ENCODE data around the gene H3-3A.

H3-3A gene

DNA sequence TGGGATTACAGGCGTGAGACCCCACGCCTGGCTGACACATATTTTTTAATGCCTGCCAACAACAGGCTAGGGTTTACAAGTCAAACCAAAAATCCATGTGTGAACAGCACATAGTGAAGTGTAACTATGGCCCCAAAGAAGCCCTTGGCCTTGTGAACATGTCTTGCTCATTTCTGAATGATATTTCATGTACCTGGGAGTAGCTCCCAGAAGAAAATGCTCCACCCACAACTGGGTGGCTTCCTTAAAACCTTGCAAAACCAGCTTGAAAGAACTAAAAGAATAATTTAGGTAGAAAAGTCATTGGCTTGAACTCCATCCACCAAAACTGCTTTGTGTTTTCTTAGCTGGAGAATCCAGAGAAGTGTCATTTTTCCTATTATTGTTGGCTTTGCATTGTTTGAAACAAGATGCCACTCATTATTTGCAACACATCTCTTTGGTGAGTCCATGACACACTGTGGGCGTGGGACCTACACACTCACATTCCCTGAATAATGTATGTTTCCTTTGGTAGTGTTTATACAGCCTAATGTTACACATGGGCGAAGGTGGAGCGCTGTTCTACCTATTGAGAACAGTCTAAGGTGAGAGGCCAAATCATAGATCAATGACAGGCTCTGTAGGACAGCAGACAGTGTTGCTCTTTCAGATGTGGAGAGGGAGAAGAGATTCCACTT is 34.8 kb upstream of the H3-3A start:
- no peak overlapping the region for H3K4me3 ChIP-seq (ENCODE audit: low read length)
- TF ChIP-seq, protein P1, sequence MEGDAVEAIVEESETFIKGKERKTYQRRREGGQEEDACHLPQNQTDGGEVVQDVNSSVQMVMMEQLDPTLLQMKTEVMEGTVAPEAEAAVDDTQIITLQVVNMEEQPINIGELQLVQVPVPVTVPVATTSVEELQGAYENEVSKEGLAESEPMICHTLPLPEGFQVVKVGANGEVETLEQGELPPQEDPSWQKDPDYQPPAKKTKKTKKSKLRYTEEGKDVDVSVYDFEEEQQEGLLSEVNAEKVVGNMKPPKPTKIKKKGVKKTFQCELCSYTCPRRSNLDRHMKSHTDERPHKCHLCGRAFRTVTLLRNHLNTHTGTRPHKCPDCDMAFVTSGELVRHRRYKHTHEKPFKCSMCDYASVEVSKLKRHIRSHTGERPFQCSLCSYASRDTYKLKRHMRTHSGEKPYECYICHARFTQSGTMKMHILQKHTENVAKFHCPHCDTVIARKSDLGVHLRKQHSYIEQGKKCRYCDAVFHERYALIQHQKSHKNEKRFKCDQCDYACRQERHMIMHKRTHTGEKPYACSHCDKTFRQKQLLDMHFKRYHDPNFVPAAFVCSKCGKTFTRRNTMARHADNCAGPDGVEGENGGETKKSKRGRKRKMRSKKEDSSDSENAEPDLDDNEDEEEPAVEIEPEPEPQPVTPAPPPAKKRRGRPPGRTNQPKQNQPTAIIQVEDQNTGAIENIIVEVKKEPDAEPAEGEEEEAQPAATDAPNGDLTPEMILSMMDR (IDR thresholded peaks at IDR 0.05; ENCODE audit: insufficient read depth, low read depth, low read length, missing control alignments), result no peak
- peak; percentile 67 for DNase-seq (ENCODE audit: low read depth)

DNA sequence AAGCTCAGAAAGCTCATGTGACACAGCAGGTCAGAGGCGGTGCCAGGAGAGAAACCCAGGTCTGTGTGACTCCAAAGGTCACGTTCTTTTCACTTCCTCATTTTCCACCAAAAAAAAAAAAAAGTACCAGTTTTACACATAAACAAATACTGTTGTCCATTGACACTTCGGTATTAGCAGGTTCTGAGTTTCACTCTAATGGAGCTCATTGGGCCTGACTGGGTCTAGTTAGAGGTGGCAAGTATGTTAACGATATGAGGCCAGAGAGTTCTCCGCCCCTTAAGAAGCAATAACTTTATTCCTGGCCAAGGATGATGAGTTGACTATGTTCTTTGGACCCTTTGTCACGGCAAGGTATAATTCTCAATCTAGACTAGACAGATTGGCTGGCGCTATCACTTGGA is 33.4 kb upstream of the H3-3A start:
- TF ChIP-seq, protein P1 (IDR thresholded peaks at IDR 0.05; ENCODE audit: insufficient read depth, low read depth, low read length, missing control alignments), result no peak
- no peak overlapping the region for H3K4me3 ChIP-seq (ENCODE audit: low read length)
- DNase-seq (ENCODE audit: low read depth), result no peak

DNA sequence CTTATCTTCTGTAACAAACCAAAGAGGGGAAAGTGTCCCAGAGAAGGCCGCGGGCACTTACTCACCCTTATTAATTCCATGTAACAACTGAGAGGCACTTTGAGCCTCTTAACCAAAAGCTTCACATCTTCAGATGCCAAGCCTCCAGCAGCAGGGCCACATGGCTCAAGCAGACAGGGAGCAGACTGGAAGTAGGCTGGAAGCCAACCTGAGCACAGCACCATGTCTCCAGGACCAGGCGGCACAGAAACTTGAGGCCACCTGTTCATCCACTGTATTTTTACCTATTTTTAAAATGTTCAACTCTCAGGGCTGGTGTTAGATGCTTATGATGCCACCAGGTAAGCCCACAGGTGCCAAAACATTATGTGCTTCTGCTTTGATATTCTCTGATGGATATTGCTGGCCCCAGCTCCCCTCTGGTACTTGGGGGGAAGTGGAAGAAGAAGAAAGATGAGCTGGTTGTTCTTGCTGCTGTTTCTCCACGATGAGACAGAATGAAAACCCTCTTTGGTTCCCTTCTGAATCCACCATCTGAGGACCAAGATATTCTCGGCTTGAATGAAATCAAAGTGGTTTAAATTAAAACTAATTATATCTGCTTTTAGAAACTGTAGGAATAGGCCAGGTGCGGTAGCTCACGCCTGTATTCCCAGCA is 32.8 kb upstream of the H3-3A start:
- TF ChIP-seq, protein P1 (IDR thresholded peaks at IDR 0.05; ENCODE audit: insufficient read depth, low read depth, low read length, missing control alignments), result no peak
- H3K4me3 ChIP-seq (ENCODE audit: low read length), result no peak overlapping the region

DNA sequence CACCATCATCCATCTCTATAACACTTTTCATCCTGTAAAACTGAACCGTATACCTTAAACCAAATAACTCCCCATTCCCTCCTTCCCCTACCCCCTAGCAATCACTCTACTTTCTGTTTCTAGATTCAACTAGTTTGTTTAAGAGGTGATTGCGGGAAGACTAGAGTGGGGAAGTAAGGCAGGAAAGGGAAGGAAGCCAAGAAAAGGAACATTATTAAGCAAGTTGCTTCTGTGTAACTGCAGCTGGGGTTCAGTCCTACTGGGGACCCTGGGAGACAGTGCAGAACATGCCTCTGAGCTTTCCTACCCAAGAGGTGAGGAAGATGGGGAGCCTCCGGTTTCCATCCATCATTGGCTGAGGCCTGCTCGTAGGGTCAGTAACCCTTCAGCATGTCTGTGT is 28.9 kb upstream of the H3-3A start:
- TF ChIP-seq, protein P1 (IDR thresholded peaks at IDR 0.05; ENCODE audit: insufficient read depth, low read depth, low read length, missing control alignments), result no peak
- no peak for DNase-seq (ENCODE audit: low read depth)
- H3K4me3 ChIP-seq (ENCODE audit: low read length), result no peak overlapping the region

More for the DNA sequence above, 32.8 kb upstream of the H3-3A start:
- DNase-seq (ENCODE audit: low read depth), result no peak

DNA sequence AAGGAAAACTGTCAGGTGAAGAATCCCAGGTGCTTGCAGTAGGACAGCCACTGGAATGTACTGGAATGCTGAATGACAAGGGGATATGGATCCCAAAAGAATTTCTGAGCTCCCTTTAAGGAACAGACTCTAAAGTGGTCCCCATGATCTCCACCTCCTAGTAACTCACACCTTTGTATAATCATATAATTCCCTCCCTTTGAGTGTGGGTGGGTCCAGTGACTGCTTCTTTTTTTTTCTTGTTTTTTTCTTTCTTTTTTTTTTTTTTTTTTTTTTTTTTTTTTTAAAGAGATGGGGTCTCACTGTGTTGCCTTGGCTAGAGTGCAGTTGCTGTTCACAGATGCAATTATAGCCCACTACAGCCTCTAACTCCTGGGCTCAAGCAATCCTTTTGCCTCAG is 28.5 kb upstream of the H3-3A start:
- DNase-seq (ENCODE audit: low read depth), result no peak
- no peak overlapping the region for H3K4me3 ChIP-seq (ENCODE audit: low read length)
- TF ChIP-seq, protein P1 (IDR thresholded peaks at IDR 0.05; ENCODE audit: insufficient read depth, low read depth, low read length, missing control alignments), result no peak

DNA sequence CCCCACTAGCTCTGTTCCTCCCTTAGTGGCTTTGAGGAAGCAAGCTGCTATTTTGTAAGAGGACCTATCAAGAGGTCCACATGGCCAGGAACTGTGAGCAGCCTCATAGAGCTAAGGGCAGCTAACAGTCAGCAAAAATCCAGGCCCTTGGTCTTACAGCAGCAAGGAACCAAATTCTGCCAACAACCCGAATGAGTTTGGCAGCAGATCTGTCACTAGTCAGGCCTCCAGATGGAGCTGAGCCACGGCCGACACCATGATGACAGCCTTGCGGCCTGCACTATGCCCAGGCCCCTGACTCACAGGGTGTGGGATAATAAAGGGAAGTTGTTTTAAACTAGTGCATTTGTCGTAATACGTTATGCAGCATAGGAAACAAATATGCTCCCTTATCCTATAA is 28.0 kb upstream of the H3-3A start:
- TF ChIP-seq, protein P1 (IDR thresholded peaks at IDR 0.05; ENCODE audit: insufficient read depth, low read depth, low read length, missing control alignments), result peak; percentile 12
- H3K4me3 ChIP-seq (ENCODE audit: low read length), result no peak overlapping the region
- DNase-seq (ENCODE audit: low read depth), result peak; percentile 88
